Stimulated activated CD4-positive, alpha-beta T cell treated with anti-CD3 and anti-CD28 coated beads, TNF-alpha, amount 100 ng/mL, for 1 hour (primary cell): ENCODE results near the gene TEF.

ENCODE experiments used
- DNase-seq, 3 donors: peaks; one replicate each; pipeline ENCODE4 v3.0.0-alpha.2; 2020; ENCODE audit warnings: low read depth in 3 of 3, low spot score in 1 of 3

The TEF gene

GRCh38 chr22:41381329-41382097 lies at the start of gene TEF:
TSS of gene TEF (plus strand) at chr22:41381942. CDS start at chr22:41382045, 103 bp downstream.
- DNase-seq: peak; percentile 94 to 95 (median 95)

GRCh38 chr22:41332217-41332939 lies 49.4 kb upstream of the TEF start:
- DNase-seq: no peak

DNA sequence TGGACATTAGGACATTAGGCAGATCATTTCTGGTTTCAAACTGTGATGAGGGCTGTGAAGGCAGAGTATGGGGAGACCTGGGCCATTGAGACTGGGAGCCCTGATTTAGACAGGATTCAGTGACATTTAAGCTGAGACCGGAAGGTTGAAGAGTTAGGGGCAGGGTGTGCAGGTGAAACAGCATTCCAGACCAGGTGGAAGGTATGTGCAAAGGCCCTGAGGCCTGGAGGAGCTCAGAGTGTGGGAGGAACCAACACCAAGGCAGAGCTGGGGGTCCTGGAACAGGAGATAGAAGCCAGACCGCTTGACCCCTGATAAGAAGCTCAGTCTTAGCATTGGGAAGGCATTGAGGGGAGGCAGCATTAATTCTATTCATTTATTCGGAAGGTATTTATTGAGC lies 47.9 kb upstream of the TEF start:
- no peak for DNase-seq

DNA sequence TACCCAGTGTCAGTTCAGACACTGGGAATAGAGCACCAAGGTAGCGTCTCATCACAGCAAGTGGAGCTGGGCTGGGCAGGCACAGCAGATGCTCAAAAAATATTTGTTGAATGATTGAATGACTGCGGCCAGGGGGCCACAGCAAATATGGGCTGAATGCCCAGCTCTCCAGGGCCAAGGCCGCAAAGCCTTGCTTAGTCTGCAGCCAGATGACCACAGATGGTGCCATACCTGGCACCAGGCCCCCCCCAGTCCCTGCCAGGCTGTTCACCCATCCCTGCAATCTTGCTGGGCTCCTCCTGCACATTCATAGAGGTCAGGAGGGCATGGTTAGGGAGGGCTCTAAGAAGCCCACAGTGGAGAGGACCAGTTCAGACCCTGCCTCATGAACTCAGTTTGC lies 47.5 kb upstream of the TEF start:
- no peak for DNase-seq

- no peak for DNase-seq
Measured at GRCh38 chr22:41334951-41335635, 46.6 kb upstream of the TEF start.

- no peak for DNase-seq
Measured at GRCh38 chr22:41338614-41339212, 43.0 kb upstream of the TEF start.

DNA sequence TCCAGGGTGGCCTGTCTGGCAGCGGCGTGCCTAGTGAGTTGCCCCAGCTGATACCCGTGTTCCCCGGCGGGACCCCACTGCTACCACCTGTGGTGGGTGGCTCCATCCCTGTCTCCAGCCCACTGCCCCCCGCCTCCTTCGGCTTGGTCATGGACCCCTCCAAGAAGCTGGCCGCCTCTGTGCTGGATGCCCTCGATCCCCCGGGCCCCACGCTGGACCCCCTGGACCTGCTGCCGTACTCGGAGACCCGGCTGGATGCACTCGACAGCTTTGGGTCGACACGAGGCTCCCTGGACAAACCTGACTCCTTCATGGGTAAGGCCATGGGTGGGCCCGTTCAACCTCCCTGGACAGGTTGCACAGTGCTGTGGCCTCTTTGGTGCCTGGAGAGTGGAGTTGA lies 41.9 kb upstream of the TEF start:
- DNase-seq: no peak

GRCh38 chr22:41340357-41340756 lies 41.4 kb upstream of the TEF start:
- no peak for DNase-seq

- DNase-seq: no peak
Measured at GRCh38 chr22:41341012-41341411, 40.7 kb upstream of the TEF start.

DNA sequence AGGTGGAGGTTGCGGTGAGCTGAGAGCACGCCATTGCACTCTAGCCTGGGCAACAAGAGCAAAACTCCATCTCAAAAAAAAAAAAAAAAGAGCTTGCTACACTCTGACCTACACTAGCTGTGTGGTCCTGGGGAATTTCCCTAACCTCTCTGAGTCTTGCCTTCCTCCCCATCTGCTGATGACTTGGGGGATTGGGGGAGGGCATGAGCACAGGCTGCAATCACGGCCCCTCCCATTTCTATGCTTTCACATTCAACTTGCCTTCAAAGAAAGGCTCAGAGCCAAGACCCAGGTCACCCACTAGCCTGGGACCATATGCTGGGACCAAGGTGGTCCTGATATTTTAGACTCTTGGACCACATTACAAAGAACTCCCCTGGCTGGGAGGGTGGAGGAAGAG lies 39.8 kb upstream of the TEF start:
- no peak for DNase-seq

- DNase-seq: no peak
Measured at GRCh38 chr22:41343300-41343699, 38.4 kb upstream of the TEF start.

GRCh38 chr22:41343717-41344116 lies 38.0 kb upstream of the TEF start:
- DNase-seq: no peak

DNA sequence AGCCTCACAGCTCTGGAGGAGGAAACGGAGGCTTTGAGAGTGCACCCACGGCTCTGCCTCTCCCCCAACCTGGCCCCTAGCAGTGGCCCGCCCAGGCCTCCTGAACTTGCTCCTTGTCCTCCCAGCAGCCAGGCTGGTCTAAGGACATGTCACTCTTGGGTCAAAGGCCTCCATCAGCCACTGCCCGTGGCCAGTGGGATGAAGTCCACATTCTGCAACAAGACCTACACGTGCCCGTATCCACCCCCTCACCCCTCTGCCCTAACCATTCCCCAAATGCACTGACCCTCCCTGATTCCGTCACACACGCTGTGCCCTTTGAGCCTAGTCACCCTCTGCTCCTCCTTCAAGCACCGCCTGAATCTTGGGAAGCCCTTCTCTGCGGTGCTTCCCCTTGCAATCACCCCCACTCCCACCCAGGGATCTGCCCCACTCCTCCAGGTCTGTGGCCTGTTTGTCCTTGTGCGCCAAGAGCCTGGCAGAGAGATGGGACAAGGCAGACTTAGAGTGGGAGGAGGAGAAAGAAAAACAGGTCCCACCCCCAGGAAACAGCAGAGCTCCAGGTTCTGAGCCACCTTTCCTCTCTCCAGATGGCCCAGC lies 37.5 kb upstream of the TEF start:
- DNase-seq: no peak

DNA sequence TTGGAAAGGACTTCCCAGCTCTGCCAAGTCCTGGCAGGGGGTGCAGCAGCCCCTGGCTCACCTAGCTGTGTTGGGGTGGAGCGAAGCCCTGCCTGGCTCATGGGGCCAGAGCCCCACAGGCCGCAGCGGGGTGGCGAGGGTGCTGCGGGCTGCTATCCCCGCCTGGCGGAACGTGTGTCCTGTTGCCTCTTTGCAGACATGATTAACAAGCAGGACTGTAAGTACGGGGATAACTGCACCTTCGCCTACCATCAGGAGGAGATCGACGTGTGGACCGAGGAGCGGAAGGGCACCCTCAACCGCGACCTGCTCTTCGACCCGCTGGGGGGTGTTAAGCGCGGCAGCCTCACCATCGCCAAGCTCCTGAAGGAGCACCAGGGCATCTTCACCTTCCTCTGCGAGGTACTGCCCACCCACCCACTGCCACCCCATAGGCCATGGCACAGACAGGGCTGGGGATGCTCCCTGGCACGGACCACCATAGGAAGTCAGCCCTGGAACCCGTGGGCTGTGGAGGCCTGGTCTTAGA lies 35.9 kb upstream of the TEF start:
- DNase-seq: no peak

DNA sequence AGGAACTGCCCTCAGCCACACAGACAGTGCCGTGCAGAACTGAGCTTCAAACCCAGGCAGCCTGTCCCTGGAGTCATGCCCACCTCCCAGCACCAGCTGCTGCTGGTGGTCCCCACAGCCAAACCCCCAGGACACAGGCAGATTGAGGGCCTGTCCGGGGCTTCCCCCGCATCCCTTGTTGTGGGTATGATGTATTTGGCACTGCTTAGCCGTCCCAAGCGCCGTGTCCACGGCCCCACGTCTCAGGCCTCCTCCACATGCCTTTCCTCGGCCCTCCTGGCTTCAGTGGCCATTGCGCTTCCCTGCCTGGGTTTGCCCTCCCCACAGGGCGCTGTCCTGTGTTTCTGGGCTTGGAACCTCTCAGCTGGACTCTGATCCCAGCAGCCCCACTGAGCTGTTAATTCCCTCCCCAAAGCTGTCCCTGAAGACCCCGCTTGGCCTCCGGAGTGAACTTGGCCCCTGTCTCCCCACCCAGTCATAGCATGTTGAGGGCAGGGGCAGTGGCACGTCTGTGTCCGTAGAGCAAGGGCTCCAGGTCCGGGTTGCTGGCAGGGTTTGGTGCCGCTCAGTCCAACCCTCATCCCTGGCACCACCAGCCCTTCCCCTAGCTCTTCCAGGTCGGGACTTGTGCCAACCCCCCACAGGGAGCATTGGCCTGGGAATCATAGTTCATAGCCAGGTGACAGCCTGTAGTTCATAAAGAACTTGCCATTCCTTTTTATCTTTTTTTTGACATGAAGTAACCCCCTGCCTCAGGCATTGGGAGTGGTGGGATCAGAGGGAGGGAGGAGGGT lies 34.5 kb upstream of the TEF start:
- no peak for DNase-seq

DNA sequence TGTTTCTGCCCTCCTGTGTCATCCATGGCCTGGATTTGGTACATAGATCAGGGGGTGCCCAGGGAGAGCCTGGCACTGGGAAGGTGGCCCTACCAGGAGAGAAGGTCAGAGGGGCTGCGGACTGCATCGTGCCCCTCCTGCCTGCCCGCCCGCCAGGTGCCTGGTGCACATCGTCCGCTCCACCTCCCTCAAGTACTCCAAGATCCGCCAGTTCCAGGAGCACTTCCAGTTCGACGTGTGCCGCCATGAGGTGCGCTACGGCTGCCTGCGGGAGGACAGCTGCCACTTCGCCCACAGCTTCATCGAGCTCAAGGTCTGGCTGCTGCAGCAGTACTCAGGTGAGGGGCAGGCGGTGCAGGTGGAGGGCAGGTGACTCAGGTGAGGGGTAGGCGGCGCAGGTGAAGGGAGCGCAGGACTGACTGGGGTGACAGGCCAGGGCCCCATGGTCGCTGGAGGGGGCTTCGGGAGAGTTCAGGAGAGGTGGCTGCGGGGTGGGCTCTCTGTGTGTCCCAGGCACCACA lies 32.7 kb upstream of the TEF start:
- DNase-seq: no peak

GRCh38 chr22:41350087-41350486 lies 31.7 kb upstream of the TEF start:
- DNase-seq: no peak

DNA sequence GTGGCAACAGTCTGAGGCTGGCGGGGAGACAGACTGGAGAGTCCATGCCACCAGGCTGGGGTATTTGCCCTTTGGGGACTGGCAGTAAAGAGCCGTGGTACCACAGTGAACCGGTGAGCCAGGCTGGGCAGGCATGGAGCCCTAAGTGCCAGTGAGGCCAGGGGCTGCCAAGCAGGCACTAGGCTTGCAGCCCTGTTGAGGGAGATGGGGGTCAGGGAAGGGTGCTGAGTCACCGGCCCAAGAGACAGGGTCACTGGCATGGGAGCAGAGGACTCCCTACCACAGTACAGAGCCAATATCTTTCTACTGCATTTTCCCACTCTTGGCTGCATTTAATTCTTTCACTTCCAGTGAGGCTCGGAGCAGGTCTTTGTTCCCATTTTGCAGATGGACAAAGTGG lies 30.7 kb upstream of the TEF start:
- DNase-seq: no peak

DNA sequence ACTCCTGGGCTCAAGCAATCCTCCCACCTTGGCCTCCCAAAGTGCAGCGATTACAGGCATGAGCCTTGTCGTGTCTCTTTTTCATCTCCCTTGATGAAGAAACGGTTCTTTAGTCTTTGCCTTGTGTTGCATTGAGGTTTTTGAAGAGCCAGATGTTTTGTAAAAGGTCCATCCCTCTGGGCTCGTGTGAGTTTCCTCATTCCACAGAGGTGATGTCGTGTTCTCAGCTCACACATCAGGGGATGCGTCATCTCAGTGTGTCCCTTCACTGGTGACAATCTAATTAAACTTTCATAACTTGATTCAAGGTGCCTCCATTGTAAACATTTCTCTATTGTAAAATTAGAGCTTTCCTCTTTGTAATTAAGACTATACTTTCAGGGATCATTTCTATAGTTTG lies 29.7 kb upstream of the TEF start:
- DNase-seq: no peak
